ENCODE data around the gene PCF11.

DNA sequence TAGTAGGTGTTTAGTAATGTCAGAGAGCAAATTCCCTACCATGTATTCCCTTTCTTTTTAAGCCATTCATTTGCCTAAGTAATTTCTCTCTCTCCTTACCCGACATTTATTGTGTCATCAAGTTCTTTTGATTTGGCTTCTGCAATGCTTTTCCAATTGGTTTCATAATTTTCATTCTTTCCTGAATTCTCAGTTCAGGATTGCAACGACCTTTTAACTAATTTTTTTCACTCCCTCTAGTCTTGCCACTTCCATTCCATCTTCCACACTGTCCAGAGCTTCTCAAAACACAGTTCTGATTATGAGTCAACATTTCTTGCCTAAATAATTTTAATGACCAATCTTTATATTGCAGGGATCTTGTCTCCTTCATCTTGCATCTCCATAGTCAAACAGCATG is 44.0 kb upstream of the PCF11 start:
- TF ChIP-seq, protein P1, sequence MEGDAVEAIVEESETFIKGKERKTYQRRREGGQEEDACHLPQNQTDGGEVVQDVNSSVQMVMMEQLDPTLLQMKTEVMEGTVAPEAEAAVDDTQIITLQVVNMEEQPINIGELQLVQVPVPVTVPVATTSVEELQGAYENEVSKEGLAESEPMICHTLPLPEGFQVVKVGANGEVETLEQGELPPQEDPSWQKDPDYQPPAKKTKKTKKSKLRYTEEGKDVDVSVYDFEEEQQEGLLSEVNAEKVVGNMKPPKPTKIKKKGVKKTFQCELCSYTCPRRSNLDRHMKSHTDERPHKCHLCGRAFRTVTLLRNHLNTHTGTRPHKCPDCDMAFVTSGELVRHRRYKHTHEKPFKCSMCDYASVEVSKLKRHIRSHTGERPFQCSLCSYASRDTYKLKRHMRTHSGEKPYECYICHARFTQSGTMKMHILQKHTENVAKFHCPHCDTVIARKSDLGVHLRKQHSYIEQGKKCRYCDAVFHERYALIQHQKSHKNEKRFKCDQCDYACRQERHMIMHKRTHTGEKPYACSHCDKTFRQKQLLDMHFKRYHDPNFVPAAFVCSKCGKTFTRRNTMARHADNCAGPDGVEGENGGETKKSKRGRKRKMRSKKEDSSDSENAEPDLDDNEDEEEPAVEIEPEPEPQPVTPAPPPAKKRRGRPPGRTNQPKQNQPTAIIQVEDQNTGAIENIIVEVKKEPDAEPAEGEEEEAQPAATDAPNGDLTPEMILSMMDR (IDR thresholded peaks at IDR 0.05) = no peak
- no peak for TF ChIP-seq POLR2A (IDR thresholded peaks at IDR 0.05)

All from Peyer's patch (tissue), 4 donors.